Measurements from ENCODE around the gene TWSG1. TPM values are rescaled to one million over a fixed set of nuclear protein-coding genes. Genes with fewer than 3 reads are reported as not detected.

The TWSG1 gene
- polyA plus RNA-seq, 2 of the 4 experiments (the other 2 are of a cell fraction) = 20.6 to 38.3 TPM

DNA sequence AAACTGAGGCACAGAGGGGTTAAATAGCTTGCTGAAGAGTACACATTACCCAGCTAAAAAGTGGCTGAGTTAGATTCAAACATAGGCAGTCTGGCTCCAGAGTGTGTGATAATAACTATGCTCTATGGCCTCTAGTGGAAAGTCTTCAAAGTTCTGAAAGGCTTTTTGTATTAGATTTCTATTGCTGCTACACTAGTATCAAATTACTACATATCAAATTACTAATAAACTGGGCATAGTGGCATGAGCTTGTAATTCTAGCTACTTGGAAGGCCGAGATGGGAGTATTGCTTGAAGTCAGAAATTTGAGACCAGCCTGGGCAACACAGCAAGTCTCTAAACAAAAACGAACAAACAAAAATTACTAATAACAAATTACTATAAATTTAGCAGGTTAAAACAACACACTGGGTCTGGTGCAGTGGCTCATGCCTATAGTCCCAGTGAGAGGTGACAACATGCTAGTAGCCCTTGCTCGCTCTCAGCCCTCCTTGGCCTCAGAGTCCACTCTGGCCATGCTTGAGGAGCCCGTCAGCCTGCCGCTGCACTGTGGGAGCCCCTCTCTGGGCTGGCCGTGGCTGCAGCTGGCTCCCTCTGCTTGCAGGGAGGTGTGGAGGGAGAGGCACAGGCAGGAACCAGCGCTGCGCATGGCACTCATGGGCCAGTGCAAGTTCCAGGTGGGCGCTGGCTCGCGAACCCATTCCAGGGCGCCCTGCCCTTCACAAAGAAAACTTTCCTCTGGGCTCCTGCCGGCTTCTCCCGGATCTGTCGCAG lies 38.2 kb upstream of the TWSG1 start:
- H3K4me3 ChIP-seq = no peak overlapping the region
- ChIA-PET CTCF (no interaction called here), POLR2A (no interaction called here)
- no peak for FAIRE-seq
- ATAC-seq = no peak
- TF ChIP-seq USF2 (IDR thresholded peaks at IDR 0.05) (no peak), BHLHE40 (IDR thresholded peaks at IDR 0.05; ENCODE audit: low read depth, low read length) (no peak), RARB (CRISPR knock-in tag; IDR thresholded peaks at IDR 0.05) (no peak), BCL3 (IDR thresholded peaks at IDR 0.05) (no peak), HOXA7 (CRISPR knock-in tag; IDR thresholded peaks at IDR 0.05) (no peak)
- TF ChIP-seq, protein P1, sequence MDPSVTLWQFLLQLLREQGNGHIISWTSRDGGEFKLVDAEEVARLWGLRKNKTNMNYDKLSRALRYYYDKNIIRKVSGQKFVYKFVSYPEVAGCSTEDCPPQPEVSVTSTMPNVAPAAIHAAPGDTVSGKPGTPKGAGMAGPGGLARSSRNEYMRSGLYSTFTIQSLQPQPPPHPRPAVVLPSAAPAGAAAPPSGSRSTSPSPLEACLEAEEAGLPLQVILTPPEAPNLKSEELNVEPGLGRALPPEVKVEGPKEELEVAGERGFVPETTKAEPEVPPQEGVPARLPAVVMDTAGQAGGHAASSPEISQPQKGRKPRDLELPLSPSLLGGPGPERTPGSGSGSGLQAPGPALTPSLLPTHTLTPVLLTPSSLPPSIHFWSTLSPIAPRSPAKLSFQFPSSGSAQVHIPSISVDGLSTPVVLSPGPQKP (IDR thresholded peaks at IDR 0.05; ENCODE audit: low read depth, low read length) = no peak
- TF ChIP-seq, protein P2, sequence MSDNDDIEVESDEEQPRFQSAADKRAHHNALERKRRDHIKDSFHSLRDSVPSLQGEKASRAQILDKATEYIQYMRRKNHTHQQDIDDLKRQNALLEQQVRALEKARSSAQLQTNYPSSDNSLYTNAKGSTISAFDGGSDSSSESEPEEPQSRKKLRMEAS (IDR thresholded peaks at IDR 0.05) = no peak
- peaks cover 6% of the 10 kb centered on the region for H3K9me3 ChIP-seq
- 32% methylated on average over 3 of the region's 15 CpGs for WGBS (ENCODE audit: missing lambda C conversion rate)
- no peak for DNase-seq (ENCODE audit: low read depth in 1 of 2, low spot score in 1 of 2)
- H3K27ac ChIP-seq = no peak overlapping the region
- no peak overlapping the region for H3K4me2 ChIP-seq
- H3K4me1 ChIP-seq = no peaks in the 10 kb centered on the region

DNA sequence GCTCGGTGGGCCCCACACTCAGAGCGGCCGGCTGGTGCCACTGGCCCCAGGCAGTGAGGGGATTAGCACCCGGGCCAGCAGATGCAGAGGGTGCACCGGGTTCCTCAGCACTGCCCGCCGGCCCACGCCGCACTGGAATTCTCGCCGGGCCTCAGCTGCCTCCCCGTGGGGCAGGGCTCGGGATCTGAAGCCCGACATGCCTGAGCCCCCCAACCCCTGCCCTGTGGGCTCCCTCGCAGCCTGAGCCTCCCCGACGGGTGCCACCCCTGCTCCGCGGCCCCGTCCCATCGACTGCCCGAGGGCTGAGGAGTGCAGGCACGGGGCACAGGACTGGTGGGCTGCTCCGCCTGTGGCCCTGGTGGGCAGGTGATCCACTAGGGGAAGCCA lies 37.6 kb upstream of the TWSG1 start:
- POLR2A ChIA-PET = no interaction called here
- Histone ChIP-seq H3K4me1 (no peaks in the 10 kb centered on the region), H3K4me2 (no peak overlapping the region), H3K27ac (no peak overlapping the region), H3K4me3 (no peak overlapping the region), H3K9me3 (peaks cover 6% of the 10 kb centered on the region)
- WGBS (ENCODE audit: missing lambda C conversion rate) = 86% methylated on average over 7 of the region's 24 CpGs
- no peak for ATAC-seq
- CTCF ChIA-PET = no interaction called here
- DNase-seq (ENCODE audit: low read depth in 1 of 2, low spot score in 1 of 2) = no peak
- FAIRE-seq = no peak
- TF ChIP-seq JUNB (IDR thresholded peaks at IDR 0.05) (no peak), EHMT2 (IDR thresholded peaks at IDR 0.05; ENCODE audit: low read depth) (no peak), PBX3 (IDR thresholded peaks at IDR 0.05) (no peak), CEBPB (IDR thresholded peaks at IDR 0.05) (no peak), SREBF2 (IDR thresholded peaks at IDR 0.05) (no peak), NFE2L2 (conservative IDR thresholded peaks at IDR 0.05; ENCODE audit: low read length) (no peak), ESRRA (IDR thresholded peaks at IDR 0.05; ENCODE audit: borderline replicate concordance, low read length) (no peak)

DNA sequence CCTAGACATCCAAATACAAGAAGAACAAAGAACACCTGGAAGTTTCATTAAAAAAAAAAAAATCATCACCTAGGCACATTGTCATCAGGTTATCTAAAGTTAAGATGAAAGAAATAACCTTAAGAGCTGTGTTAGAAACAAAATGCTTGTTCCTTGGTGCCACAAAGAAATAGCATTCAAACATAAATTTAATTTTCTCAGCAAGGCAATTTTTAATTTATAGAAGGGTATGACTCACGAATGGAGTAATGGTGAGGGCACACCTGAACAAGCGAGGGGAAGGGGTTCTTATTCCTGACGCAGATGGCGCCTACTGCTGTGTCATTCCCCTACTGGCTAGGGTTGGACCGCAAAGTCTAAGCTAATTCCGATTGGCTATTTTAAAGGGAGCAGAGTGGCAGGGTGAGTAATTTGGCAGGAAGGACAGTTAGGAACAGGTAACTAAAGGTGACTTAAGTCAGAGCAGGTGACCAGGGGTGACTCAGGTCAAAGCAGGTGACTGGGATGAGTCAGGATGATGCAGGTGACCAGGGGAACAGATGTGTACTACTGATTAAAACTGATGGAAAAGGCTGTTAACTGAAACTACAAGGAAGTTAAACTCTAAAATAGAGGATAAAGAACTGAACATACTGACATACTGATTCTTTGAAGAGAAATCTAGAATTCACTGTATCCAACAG lies 30.0 kb upstream of the TWSG1 start:
- DNase-seq (ENCODE audit: low read depth in 1 of 2, low spot score in 1 of 2) = no peak
- Histone ChIP-seq H3K4me1 (no peaks in the 10 kb centered on the region), H3K4me2 (no peak overlapping the region), H3K9me3 (peaks cover 6% of the 10 kb centered on the region; the same call in 1 of the 3 replicates), H3K27ac (no peak overlapping the region), H3K4me3 (no peak overlapping the region)
- WGBS (ENCODE audit: missing lambda C conversion rate) = 66% methylated on average over 6 of the region's 6 CpGs
- CTCF ChIA-PET = no interaction called here
- POLR2A ChIA-PET = no interaction called here
- no peak for ATAC-seq
- FAIRE-seq = no peak
- TF ChIP-seq JUN (IDR thresholded peaks at IDR 0.05) (no peak), PBX3 (IDR thresholded peaks at IDR 0.05) (no peak), ESRRA (IDR thresholded peaks at IDR 0.05; ENCODE audit: borderline replicate concordance, low read length) (no peak), RNF2 (IDR thresholded peaks at IDR 0.05; ENCODE audit: borderline replicate concordance, low read depth) (no peak), HDAC2 (IDR thresholded peaks at IDR 0.05) (no peak), BCL3 (IDR thresholded peaks at IDR 0.05) (no peak), PHF8 (IDR thresholded peaks at IDR 0.05; ENCODE audit: borderline replicate concordance, low read depth) (no peak), MAZ (IDR thresholded peaks at IDR 0.05; ENCODE audit: borderline replicate concordance, low read depth, low read length) (no peak), CHD2 (IDR thresholded peaks at IDR 0.05; ENCODE audit: low read length, partially characterized antibody) (no peak), KDM5A (IDR thresholded peaks at IDR 0.05) (no peak)
